A549 (cell line): ENCODE data around the gene KLHL1. TPM values are rescaled to one million over a fixed set of nuclear protein-coding genes. Genes with fewer than 3 reads are reported as not detected.

Experiments
- ATAC-seq, 2 experiments: fragments of 200-7000 bp in 1 of 2; fragments of >200 bp in 1 of 2; cut with Nextera tagmentation in 1 of 2; cut with Tn5 transposase in 1 of 2; 3 replicates each; pipeline versions ENCODE4 v1.8.0 to v1.9.1; 2018 to 2020; ENCODE audit warnings: mild to moderate bottlenecking in 1 of 2, moderate library complexity in 1 of 2
- CTCF ChIA-PET: fragments of 300-600 bp; sonication (Branson Sonifier 250); formaldehyde crosslinking; extraction: SDS; loops from one replicate; lab custom pipeline; 2021; ENCODE audit warnings: antibody characterized with exemption, inconsistent platforms; lab: Yijun Ruan, JAX
- POLR2A ChIA-PET: fragments of 350-600 bp; formaldehyde crosslinking; extraction: SDS; loops from one replicate; lab custom pipeline; 2021; ENCODE audit warnings: antibody characterized with exemption, inconsistent platforms; lab: Yijun Ruan, JAX
- DNase-seq, 2 experiments: peaks; one replicate each; pipeline versions ENCODE4 v3.0.0 to v3.0.0-alpha.2; 2011 to 2016; ENCODE audit warnings: low read depth in 1 of 2, low spot score in 1 of 2
- FAIRE-seq: peaks from 2 replicates; lab custom pipeline; 2011; peaks lifted over from hg19 to GRCh38; lab: Jason Lieb, UNC
- H3K27ac ChIP-seq, 2 experiments: fragments of >200 bp; sonication (Bioruptor Twin); formaldehyde crosslinking; 3 replicates each; pipeline ENCODE4 v1.5.1; 2016 to 2017
- H3K4me1 ChIP-seq: fragments of >200 bp; sonication (Bioruptor Twin); formaldehyde crosslinking; 3 replicates; pipeline ENCODE4 v1.6.1; 2016
- H3K4me2 ChIP-seq: fragments of >200 bp; sonication (Bioruptor Twin); formaldehyde crosslinking; 3 replicates; pipeline ENCODE4 v1.6.1; 2016
- H3K4me3 ChIP-seq: fragments of >200 bp; sonication (Bioruptor Twin); formaldehyde crosslinking; 3 replicates; pipeline ENCODE4 v1.5.1; 2016
- H3K9me3 ChIP-seq: fragments of >200 bp; sonication (Bioruptor Twin); formaldehyde crosslinking; 3 replicates; pipeline ENCODE4 v1.6.1; 2016
- CBX2 ChIP-seq: fragments of 200-600 bp; sonication (generic); IDR thresholded peaks from 2 replicates; pipeline ENCODE4 v1.6.1; 2016; ENCODE audit warnings: low read depth, mild to moderate bottlenecking, borderline replicate concordance
- CBX8 ChIP-seq: fragments of 200-600 bp; sonication (generic); IDR thresholded peaks from 2 replicates; pipeline ENCODE4 v1.6.1; 2016
- CHD2 ChIP-seq: fragments of 150-350 bp; IDR thresholded peaks from 2 replicates; pipeline ENCODE4 v1.6.1; 2014; ENCODE audit warnings: low read length; ENCODE audit not compliant: partially characterized antibody
- ELK1 ChIP-seq: fragments of 150-350 bp; IDR thresholded peaks from 2 replicates; pipeline ENCODE4 v1.6.1; 2014; ENCODE audit warnings: low read depth, mild to moderate bottlenecking, low read length
- EP300 ChIP-seq, 2 experiments: fragments of >200 bp; sonication (Bioruptor Twin); formaldehyde crosslinking; IDR thresholded peaks; 2 replicates in 1 of 2; 3 replicates in 1 of 2; pipeline ENCODE4 v1.6.1; 2016 to 2017
- FOSB ChIP-seq: fragments of 250-450 bp; sonication (Bioruptor Pico); IDR thresholded peaks from 2 replicates; pipeline ENCODE4 v1.5.0; 2020; ENCODE audit warnings: mild to moderate bottlenecking, moderate library complexity
- FOSL2 ChIP-seq, 2 experiments: fragments of 450-650 bp in 1 of 2; fragments of >200 bp in 1 of 2; sonication (Bioruptor Twin) in 1 of 2; formaldehyde crosslinking; IDR thresholded peaks; 2 replicates each; pipeline versions ENCODE4 v1.5.0 to v1.6.1; 2016 to 2020; ENCODE audit warnings: mild to moderate bottlenecking in 1 of 2, moderate library complexity in 1 of 2
- GATA3 ChIP-seq: IDR thresholded peaks from 2 replicates; pipeline ENCODE4 v1.6.1; 2012; ENCODE audit warnings: borderline replicate concordance
- HOXA7 ChIP-seq: fragments of 250-450 bp; sonication (Bioruptor Pico); IDR thresholded peaks from 2 replicates; pipeline ENCODE4 v1.5.0; 2020; ENCODE audit warnings: mild to moderate bottlenecking, moderate library complexity
- HOXB13 ChIP-seq: fragments of 250-450 bp; sonication (Bioruptor Pico); IDR thresholded peaks from 2 replicates; pipeline ENCODE4 v1.5.0; 2020; ENCODE audit warnings: low read depth, mild to moderate bottlenecking, moderate library complexity
- JUN ChIP-seq, 2 experiments: fragments of >200 bp; sonication (Bioruptor Twin); formaldehyde crosslinking; IDR thresholded peaks; 2 replicates in 1 of 2; 3 replicates in 1 of 2; pipeline ENCODE4 v1.6.1; 2016 to 2017
- JUNB ChIP-seq: fragments of >200 bp; sonication (Bioruptor Twin); formaldehyde crosslinking; IDR thresholded peaks from 2 replicates; pipeline ENCODE4 v1.6.1; 2016
- NPAS2 ChIP-seq: fragments of 250-450 bp; sonication (Bioruptor Pico); IDR thresholded peaks from 2 replicates; pipeline ENCODE4 v1.8.0; 2022; ENCODE audit warnings: mild to moderate bottlenecking, moderate library complexity, borderline replicate concordance
- NR3C1 ChIP-seq: fragments of >200 bp; sonication (Bioruptor Twin); formaldehyde crosslinking; IDR thresholded peaks from 3 replicates; pipeline ENCODE4 v1.6.1; 2017
- RNF2 ChIP-seq: fragments of 200-600 bp; sonication (generic); IDR thresholded peaks from 2 replicates; pipeline ENCODE4 v1.6.1; 2016; ENCODE audit warnings: low read depth, mild to moderate bottlenecking, antibody characterized with exemption, moderate library complexity, borderline replicate concordance
- SREBF2 ChIP-seq: fragments of 450-650 bp; IDR thresholded peaks from 2 replicates; pipeline ENCODE4 v1.6.1; 2014; ENCODE audit warnings: mild to moderate bottlenecking, moderate library complexity
- USF2 ChIP-seq: fragments of 450-650 bp; IDR thresholded peaks from 2 replicates; pipeline ENCODE4 v1.6.1; 2014; ENCODE audit warnings: antibody characterized with exemption
- ZSCAN20 ChIP-seq: fragments of 250-450 bp; sonication (Bioruptor Pico); IDR thresholded peaks from 2 replicates; pipeline ENCODE4 v1.8.0; 2022; ENCODE audit warnings: mild to moderate bottlenecking, moderate library complexity
- WGBS: methylation state at CpG from one replicate; pipeline ENCODE4 v1.1.6; 2017; ENCODE audit errors: missing lambda C conversion rate; 5-methylcytosine and 5-hydroxymethylcytosine counted together
- polyA plus RNA-seq, 4 experiments: library from polyadenylated mRNA; depleted of rRNA in 3 of 4; stranded (reverse); fragments of >200 nt; fragmentation: RNase III in 1 of 4; extraction: RNeasy Plus Mini Kit Qiagen cat#74134 plus additional on column Dnase treatment in 1 of 4; gene quantifications; 2 replicates in 3 of 4; 3 replicates in 1 of 4; pipeline ENCODE4 v1.2.3, GENCODE V29; 2011 to 2017

Gene KLHL1
- polyA plus RNA-seq, 2 of the 4 experiments (the other 2 are of a cell fraction) = not detected

GRCh38 chr13:69956349-69956748, 151.9 kb downstream of the KLHL1 start:
- DNase-seq (no peak), ATAC-seq (no peak), FAIRE-seq (no peak)
- H3K4me2 ChIP-seq = no peak overlapping the region
- no peaks in the 10 kb centered on the region for H3K9me3 ChIP-seq
- no peak overlapping the region for H3K4me3 ChIP-seq
- H3K4me1 ChIP-seq = no peaks in the 10 kb centered on the region
- H3K27ac ChIP-seq = no peak overlapping the region
- TF ChIP-seq CHD2 (no peak), CBX8 (no peak), JUN (IDR thresholded peaks at IDR 0.05) (no peak), RNF2 (no peak), EP300 (IDR thresholded peaks at IDR 0.05) (no peak)
- WGBS = 28% methylated on average over 2 of the region's 2 CpGs
- ChIA-PET POLR2A (no interaction called here), CTCF (no interaction called here)

GRCh38 chr13:69955271-69955670, 153.0 kb downstream of the KLHL1 start:
- Histone ChIP-seq H3K9me3 (no peaks in the 10 kb centered on the region), H3K4me3 (no peak overlapping the region), H3K4me1 (no peaks in the 10 kb centered on the region), H3K27ac (no peak overlapping the region), H3K4me2 (no peak overlapping the region)
- DNase-seq = no peak
- no peak for FAIRE-seq
- TF ChIP-seq FOSL2 (IDR thresholded peaks at IDR 0.05) (no peak), FOSL2 (CRISPR knock-in tag; IDR thresholded peaks at IDR 0.05) (no peak), NR3C1 (no peak), NPAS2 (CRISPR knock-in tag) (no peak)
- ChIA-PET POLR2A (no interaction called here), CTCF (no interaction called here)
- no peak for ATAC-seq

GRCh38 chr13:69951412-69951811, 156.8 kb downstream of the KLHL1 start:
- 20% methylated on average over 2 of the region's 2 CpGs for WGBS
- POLR2A ChIA-PET = no interaction called here

GRCh38 chr13:69950160-69950559, 158.1 kb downstream of the KLHL1 start:
- ChIA-PET CTCF (no interaction called here), POLR2A (no interaction called here)
- WGBS = 8% methylated on average over 4 of the region's 4 CpGs
- no peak overlapping the region for H3K4me3 ChIP-seq
- no peaks in the 10 kb centered on the region for H3K9me3 ChIP-seq
- no peak for ATAC-seq
- no peak for FAIRE-seq
- H3K4me1 ChIP-seq = no peaks in the 10 kb centered on the region
- no peak for DNase-seq
- no peak overlapping the region for H3K4me2 ChIP-seq
- H3K27ac ChIP-seq = no peak overlapping the region
- TF ChIP-seq JUNB = no peak
- no peak for TF ChIP-seq CBX2
- no peak for TF ChIP-seq FOSB (CRISPR knock-in tag)
- no peak for TF ChIP-seq USF2

More at GRCh38 chr13:69951412-69951811, 156.8 kb downstream of the KLHL1 start:
- ATAC-seq (no peak), DNase-seq (no peak), FAIRE-seq (no peak)
- H3K4me1 ChIP-seq = no peaks in the 10 kb centered on the region
- CTCF ChIA-PET = no interaction called here
- H3K4me3 ChIP-seq = no peak overlapping the region
- TF ChIP-seq CBX2 (no peak), HOXB13 (CRISPR knock-in tag) (no peak), GATA3 (no peak), SREBF2 (no peak), ELK1 (no peak), JUN (IDR thresholded peaks at IDR 0.05) (no peak), HOXA7 (CRISPR knock-in tag) (no peak), ZSCAN20 (no peak)
- TF ChIP-seq, all 56 proteins: peak for 0
- Histone ChIP-seq H3K4me2 (no peak overlapping the region), H3K9me3 (no peaks in the 10 kb centered on the region), H3K27ac (no peak overlapping the region)
